HG03139 (cell line): ENCODE data around the gene CDC42BPA.
"Not testable (repeated sequence)": the region's sequence is repeated elsewhere in the genome, so short reads cannot be mapped to it uniquely, and the experiment has no call there.

Experiments used
- ATAC-seq: cut with Tn5 transposase; IDR thresholded peaks from one replicate; pipeline ENCODE4 v1.9.1; 2021; ENCODE audit not compliant: unreplicated experiment

The CDC42BPA gene

GRCh38 chr1:227311389-227312001 lies 6.8 kb downstream of the CDC42BPA start:
- no peak for ATAC-seq

- no peak for ATAC-seq
Observed at GRCh38 chr1:227308367-227309336, 9.6 kb downstream of the CDC42BPA start.

DNA sequence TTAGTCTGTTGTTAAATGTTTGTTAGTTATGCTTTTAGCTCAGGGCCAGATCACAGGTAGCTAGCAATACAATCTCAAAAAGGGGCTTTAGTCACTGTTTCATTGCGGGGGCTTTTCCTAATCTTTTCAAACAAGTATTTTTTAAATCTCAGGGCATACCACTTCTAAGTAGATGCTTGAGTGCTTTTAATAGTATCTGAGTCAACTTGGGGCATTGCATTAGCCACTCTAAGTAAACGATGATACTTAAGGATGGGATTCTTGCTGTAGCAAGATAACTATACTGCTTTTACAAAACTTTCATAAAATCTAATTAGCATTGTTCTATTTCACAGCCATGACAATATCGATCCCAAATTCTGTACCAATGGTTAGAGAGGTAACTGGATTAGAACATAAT lies 11.6 kb downstream of the CDC42BPA start:
- ATAC-seq = no peak

DNA sequence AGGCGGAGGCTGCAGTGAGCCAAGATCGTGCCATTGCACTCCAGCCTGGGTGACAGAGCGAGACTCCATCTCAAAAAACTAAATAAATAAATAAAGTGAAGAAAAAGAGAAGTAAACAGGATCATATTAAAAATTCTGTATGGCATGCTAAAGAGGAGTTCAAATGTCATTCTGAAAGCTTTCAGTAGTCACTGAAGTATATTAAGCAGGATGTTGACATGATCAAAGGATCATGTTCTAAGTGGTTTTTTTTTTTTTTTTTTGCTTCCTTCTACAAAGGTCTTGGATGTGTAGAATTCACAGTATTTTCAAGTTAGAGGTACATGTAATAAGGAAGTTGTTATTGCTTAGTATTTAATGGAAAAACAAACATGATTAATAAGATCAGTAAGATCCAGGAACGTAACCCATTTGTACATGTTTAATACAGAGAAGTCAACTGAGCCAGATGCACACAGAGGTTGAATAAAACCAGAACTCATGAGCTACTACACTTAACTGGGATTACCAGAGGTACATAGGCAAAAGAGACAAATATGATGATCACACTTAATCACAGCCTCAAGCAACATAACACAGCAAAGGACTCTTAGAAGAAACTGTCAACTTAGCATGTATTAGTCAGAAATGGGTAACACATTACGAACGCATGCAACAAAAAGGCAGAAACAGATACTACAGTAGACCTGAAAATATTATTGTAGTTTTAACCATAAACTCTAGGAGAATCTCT lies 12.2 kb downstream of the CDC42BPA start:
- ATAC-seq = no peak

- ATAC-seq = no peak
Observed at GRCh38 chr1:227304665-227305064, 13.6 kb downstream of the CDC42BPA start.

DNA sequence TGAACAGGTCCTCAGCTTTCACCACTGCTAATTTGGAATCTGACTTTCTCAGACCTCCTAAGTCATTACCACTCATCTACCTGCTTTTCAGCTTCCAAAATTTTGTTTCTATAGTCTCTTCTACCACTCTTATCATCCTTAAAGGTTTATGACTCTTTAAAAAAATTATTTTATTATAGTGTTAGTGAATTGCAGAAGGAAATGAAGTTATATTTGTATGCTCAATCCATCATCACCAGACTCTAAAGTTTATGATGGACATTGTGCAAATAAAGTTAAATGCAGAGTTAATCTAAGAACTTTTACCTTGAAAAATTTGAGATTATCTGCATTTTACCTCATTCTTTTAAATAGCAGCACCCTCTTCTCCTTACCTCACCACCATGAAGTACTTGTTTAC lies 14.6 kb downstream of the CDC42BPA start:
- ATAC-seq = no peak

DNA sequence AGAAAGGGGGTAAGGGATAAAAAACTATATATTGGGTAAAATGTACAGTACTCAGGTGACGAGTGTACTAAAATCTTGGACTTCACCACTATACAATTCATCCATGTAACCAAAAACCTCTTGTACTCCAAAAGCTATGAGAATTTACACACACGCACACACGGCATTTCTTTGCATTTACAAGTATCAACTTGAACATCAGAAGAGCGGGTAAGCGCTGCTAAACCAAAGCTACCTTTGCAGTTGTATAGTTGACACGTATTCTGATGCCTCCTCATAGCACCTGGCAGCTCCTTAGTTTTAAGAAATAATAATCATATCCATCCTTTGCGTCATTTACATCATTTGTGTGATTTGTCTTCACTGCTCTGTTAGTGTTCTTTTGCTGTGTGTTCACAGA lies 17.6 kb downstream of the CDC42BPA start:
- no peak for ATAC-seq

GRCh38 chr1:227299688-227300087 lies 18.6 kb downstream of the CDC42BPA start:
- ATAC-seq = no peak

- no peak for ATAC-seq
Observed at GRCh38 chr1:227299241-227299627, 19.1 kb downstream of the CDC42BPA start.

GRCh38 chr1:227298512-227299240 lies 19.6 kb downstream of the CDC42BPA start:
- no peak for ATAC-seq

- ATAC-seq = no peak
Observed at GRCh38 chr1:227297073-227297793, 21.1 kb downstream of the CDC42BPA start.

- no peak for ATAC-seq
Observed at GRCh38 chr1:227295609-227296008, 22.7 kb downstream of the CDC42BPA start.

DNA sequence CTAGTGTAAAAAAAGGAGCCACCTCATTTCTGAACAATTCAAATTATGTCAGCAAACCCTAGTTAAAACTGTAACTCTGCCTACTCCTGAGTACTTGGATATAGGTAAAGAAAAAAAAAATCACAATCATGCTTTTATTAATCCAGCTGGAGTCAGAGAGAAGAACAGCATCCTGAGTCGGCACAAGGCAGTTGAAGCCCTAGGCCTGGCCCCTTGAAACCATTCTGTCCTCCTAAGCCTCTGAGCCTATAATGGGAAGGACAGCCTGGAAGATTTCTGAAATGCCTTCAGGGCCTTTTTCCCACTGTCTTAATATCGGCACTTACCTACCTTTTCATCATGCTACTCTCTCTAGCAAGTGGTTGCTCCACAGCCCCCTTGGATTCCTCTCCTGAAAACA lies 32.5 kb downstream of the CDC42BPA start:
- ATAC-seq = no peak

- no peak for ATAC-seq
Observed at GRCh38 chr1:227281371-227281770, 36.9 kb downstream of the CDC42BPA start.

GRCh38 chr1:227280836-227281235 lies 37.5 kb downstream of the CDC42BPA start:
- ATAC-seq = no peak

- ATAC-seq = not testable (repeated sequence)
Observed at GRCh38 chr1:227276156-227276693, 42.1 kb downstream of the CDC42BPA start.

GRCh38 chr1:227273557-227273956 lies 44.7 kb downstream of the CDC42BPA start:
- ATAC-seq = no peak

- ATAC-seq = no peak
Observed at GRCh38 chr1:227272428-227272827, 45.9 kb downstream of the CDC42BPA start.

GRCh38 chr1:227270554-227270953 lies 47.7 kb downstream of the CDC42BPA start:
- no peak for ATAC-seq

- no peak for ATAC-seq
Observed at GRCh38 chr1:227268943-227269342, 49.3 kb downstream of the CDC42BPA start.
